ENCODE data around the gene CNTNAP4.

CNTNAP4 gene

GRCh38 chr16:76280421-76281215 lies 3.4 kb downstream of the CNTNAP4 start:
- no peak for TF ChIP-seq CTCF (IDR thresholded peaks at IDR 0.05; ENCODE audit: low read depth, low read length)

GRCh38 chr16:76287466-76287865 lies 10.3 kb downstream of the CNTNAP4 start:
- DNase-seq (ENCODE audit: extremely low read depth, low read depth) = no peak
- TF ChIP-seq CTCF (IDR thresholded peaks at IDR 0.05; ENCODE audit: low read depth, low read length) = no peak

More at GRCh38 chr16:76280421-76281215, 3.4 kb downstream of the CNTNAP4 start:
- DNase-seq (ENCODE audit: extremely low read depth, low read depth) = no peak

DNA sequence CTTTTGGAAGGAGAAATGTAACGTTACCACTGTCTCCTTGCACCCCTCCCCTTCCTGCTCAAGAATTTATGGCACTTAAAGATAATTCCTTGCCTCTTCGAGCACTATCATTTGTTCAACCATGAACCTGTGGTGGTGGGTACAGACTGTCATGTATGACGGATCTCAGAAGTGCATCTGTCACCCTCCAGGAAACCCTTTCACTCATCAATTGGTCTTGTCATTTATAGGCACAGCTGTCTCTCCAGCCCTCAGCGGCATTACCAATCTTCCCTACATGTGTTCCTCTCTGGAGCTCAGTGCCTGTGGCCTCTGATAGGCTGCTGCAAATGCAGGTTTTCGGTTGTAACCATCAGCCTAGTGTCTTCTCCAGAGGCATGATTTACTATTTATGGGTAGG lies 15.0 kb downstream of the CNTNAP4 start:
- TF ChIP-seq CTCF (IDR thresholded peaks at IDR 0.05; ENCODE audit: low read depth, low read length) = no peak
- no peak for DNase-seq (ENCODE audit: extremely low read depth, low read depth)

GRCh38 chr16:76293980-76294379 lies 16.8 kb downstream of the CNTNAP4 start:
- no peak for DNase-seq (ENCODE audit: extremely low read depth, low read depth)
- TF ChIP-seq CTCF (IDR thresholded peaks at IDR 0.05; ENCODE audit: low read depth, low read length) = no peak

- no peak for DNase-seq (ENCODE audit: extremely low read depth, low read depth)
- no peak for TF ChIP-seq CTCF (IDR thresholded peaks at IDR 0.05; ENCODE audit: low read depth, low read length)
Observed at GRCh38 chr16:76294396-76295214, 17.4 kb downstream of the CNTNAP4 start.

DNA sequence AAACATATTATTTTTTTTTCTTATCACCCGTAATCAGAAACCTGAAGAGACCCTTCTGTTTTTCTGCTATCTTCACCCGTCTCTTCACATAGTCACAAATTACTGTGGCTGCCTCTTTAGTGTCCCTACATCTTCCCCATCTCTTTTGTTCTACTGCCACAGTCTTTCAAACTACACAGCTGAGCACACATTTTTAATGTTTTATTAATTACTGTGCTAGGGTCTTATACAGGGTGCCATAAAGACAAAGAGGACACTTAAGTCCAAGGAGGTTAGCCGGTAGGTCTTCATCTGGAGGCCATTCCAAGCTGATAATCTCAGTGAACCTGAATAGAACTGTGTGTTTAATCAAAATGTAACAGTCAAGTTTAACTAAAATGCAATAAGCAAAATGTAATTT lies 20.7 kb downstream of the CNTNAP4 start:
- TF ChIP-seq CTCF (IDR thresholded peaks at IDR 0.05; ENCODE audit: low read depth, low read length) = no peak
- DNase-seq (ENCODE audit: extremely low read depth, low read depth) = no peak
